ENCODE data around the gene OR8G5.

Gene OR8G5, protein sequence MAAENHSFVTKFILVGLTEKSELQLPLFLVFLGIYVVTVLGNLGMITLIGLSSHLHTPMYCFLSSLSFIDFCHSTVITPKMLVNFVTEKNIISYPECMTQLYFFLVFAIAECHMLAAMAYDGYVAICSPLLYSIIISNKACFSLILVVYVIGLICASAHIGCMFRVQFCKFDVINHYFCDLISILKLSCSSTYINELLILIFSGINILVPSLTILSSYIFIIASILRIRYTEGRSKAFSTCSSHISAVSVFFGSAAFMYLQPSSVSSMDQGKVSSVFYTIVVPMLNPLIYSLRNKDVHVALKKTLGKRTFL

DNA sequence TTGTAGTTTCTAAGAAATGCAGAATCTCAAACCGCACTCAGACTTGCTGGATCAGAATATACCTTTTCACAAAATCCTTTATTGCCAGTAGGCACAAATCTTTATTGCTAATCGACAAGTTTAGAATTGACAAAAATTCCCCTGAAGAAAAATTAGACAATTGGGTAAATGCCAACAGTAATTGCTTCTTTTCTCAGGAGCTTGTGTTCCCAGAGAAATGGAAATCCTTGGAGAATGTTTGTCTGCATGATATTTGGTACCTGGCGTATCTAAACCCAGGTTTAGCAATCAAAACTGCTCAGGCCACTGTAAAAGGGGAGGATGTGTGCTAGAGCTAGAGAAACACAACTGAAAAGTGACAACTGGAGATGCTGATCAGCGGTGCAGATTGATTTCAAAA, at the start of gene OR8G5:
Gene OR8G5, plus strand, starts transcription at position 301 of the 400 bp plus-strand sequence. CDS start 8,556 bp downstream, outside the sequence.
- no peak for DNase-seq (ENCODE audit: low read depth, low spot score)
- H3K4me3 ChIP-seq (ENCODE audit: low read depth, low read length) = no peak within 1 kb of the TSS
- POLR2A ChIA-PET = no interaction called here
- no peak for TF ChIP-seq CTCF (IDR thresholded peaks at IDR 0.05; ENCODE audit: insufficient read depth, low read length, missing control alignments)
- CTCF ChIA-PET = no interaction called here

- CTCF ChIA-PET = interaction anchor here (0.8 kb wide), 1 partner anchor 13 kb away, joined by 3 read pairs; no protein-coding TSS in a partner anchor
These were observed 48.9 kb upstream of the OR8G5 start for GRCh38 chr11:124207102-124207792.

GRCh38 chr11:124209824-124210357, 46.3 kb upstream of the OR8G5 start:
- ChIA-PET POLR2A (no interaction called here), CTCF (interaction anchor here (1.2 kb wide), 1 partner anchor 15 kb away, joined by 3 read pairs; no protein-coding TSS in a partner anchor)
- H3K4me3 ChIP-seq (ENCODE audit: low read depth, low read length) = no peak overlapping the region
- no peak for DNase-seq (ENCODE audit: low read depth, low spot score)
- TF ChIP-seq CTCF (IDR thresholded peaks at IDR 0.05; ENCODE audit: insufficient read depth, low read length, missing control alignments) = no peak

More at GRCh38 chr11:124207102-124207792, 48.9 kb upstream of the OR8G5 start:
- POLR2A ChIA-PET = no interaction called here
- DNase-seq (ENCODE audit: low read depth, low spot score) = no peak
- no peak overlapping the region for H3K4me3 ChIP-seq (ENCODE audit: low read depth, low read length)
- TF ChIP-seq CTCF (IDR thresholded peaks at IDR 0.05; ENCODE audit: insufficient read depth, low read length, missing control alignments) = no peak

GRCh38 chr11:124210421-124210820, 45.8 kb upstream of the OR8G5 start:
- TF ChIP-seq CTCF (IDR thresholded peaks at IDR 0.05; ENCODE audit: insufficient read depth, low read length, missing control alignments) = no peak
- DNase-seq (ENCODE audit: low read depth, low spot score) = no peak
- POLR2A ChIA-PET = no interaction called here
- CTCF ChIA-PET = no interaction called here
- no peak overlapping the region for H3K4me3 ChIP-seq (ENCODE audit: low read depth, low read length)

GRCh38 chr11:124211321-124211720, 44.9 kb upstream of the OR8G5 start:
- CTCF ChIA-PET = interaction anchor here (0.7 kb wide), 1 partner anchor 140 kb away, joined by 3 read pairs; no protein-coding TSS in a partner anchor
- TF ChIP-seq CTCF (IDR thresholded peaks at IDR 0.05; ENCODE audit: insufficient read depth, low read length, missing control alignments) = no peak
- DNase-seq (ENCODE audit: low read depth, low spot score) = no peak
- POLR2A ChIA-PET = no interaction called here
- H3K4me3 ChIP-seq (ENCODE audit: low read depth, low read length) = no peak overlapping the region

DNA sequence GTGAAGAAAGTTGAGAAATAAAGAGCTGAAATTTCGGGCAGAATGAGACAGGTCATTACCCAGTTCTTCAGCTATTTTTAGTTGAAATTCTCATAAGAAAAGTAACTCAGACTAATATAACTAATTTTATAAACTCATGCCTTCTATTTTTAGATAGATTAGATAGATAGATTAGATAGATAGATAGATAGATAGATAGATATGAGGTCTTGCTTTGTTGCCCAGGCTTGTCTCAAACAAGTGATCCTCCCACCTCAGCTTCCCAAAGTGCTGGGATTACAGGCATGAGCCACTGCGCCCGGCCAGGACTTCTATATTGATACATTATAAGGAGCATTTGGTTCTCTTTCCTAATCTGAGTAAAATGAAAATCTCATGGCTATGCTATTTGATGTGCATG, 42.1 kb upstream of the OR8G5 start:
- no peak overlapping the region for H3K4me3 ChIP-seq (ENCODE audit: low read depth, low read length)
- no peak for TF ChIP-seq CTCF (IDR thresholded peaks at IDR 0.05; ENCODE audit: insufficient read depth, low read length, missing control alignments)
- CTCF ChIA-PET = no interaction called here
- DNase-seq (ENCODE audit: low read depth, low spot score) = no peak
- POLR2A ChIA-PET = no interaction called here

Measured in AG04449 (cell line).